GM12864 (cell line): Measurements from ENCODE around the gene KCNJ11.

ENCODE experiments used
- DNase-seq: peaks from one replicate; pipeline ENCODE4 v3.0.0-alpha.2; 2011; ENCODE audit warnings: low read depth
- H3K4me3 ChIP-seq: 2 replicates; pipeline ENCODE4 v1.5.1; 2011; ENCODE audit warnings: mild to moderate bottlenecking, low read depth, low read length, control low read depth
- TF ChIP-seq, protein P1 (sequence below): IDR thresholded peaks from 2 replicates; pipeline ENCODE4 v1.5.1; 2011; ENCODE audit warnings: low read depth, mild to moderate bottlenecking, moderate library complexity, low read length, control low read depth, inconsistent platforms; ENCODE audit errors: missing control alignments

The KCNJ11 gene

GRCh38 chr11:17369094-17369493, 19.4 kb downstream of the KCNJ11 start:
- no peak overlapping the region for H3K4me3 ChIP-seq
- TF ChIP-seq, protein P1, sequence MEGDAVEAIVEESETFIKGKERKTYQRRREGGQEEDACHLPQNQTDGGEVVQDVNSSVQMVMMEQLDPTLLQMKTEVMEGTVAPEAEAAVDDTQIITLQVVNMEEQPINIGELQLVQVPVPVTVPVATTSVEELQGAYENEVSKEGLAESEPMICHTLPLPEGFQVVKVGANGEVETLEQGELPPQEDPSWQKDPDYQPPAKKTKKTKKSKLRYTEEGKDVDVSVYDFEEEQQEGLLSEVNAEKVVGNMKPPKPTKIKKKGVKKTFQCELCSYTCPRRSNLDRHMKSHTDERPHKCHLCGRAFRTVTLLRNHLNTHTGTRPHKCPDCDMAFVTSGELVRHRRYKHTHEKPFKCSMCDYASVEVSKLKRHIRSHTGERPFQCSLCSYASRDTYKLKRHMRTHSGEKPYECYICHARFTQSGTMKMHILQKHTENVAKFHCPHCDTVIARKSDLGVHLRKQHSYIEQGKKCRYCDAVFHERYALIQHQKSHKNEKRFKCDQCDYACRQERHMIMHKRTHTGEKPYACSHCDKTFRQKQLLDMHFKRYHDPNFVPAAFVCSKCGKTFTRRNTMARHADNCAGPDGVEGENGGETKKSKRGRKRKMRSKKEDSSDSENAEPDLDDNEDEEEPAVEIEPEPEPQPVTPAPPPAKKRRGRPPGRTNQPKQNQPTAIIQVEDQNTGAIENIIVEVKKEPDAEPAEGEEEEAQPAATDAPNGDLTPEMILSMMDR, result no peak
- no peak for DNase-seq

- H3K4me3 ChIP-seq, result no peak overlapping the region
- DNase-seq, result no peak
- TF ChIP-seq, protein P1, result no peak
Observed at GRCh38 chr11:17368551-17368950, 19.9 kb downstream of the KCNJ11 start.

DNA sequence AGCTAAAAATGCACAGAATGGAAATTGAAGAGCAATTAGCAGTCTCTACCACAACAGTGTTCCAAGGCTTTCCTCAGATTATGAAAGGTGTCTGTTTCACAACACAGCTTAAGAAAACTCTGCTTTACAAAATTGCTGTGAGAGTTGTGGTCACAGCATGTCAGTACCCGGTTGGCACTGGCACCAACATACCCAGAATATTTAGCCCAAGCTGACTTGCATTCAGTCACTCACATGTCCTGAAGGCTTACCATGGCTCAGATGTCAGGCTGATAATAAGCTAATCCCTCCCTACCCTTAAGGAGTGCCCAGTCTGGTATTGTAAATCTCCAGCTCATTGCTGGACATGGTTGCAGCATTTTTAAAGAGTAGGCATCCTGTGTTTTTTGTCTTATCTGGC, 22.0 kb downstream of the KCNJ11 start:
- no peak for DNase-seq
- H3K4me3 ChIP-seq, result no peak overlapping the region
- TF ChIP-seq, protein P1, result no peak

GRCh38 chr11:17354601-17354991, 33.9 kb downstream of the KCNJ11 start:
- peak; percentile 33 for DNase-seq
- TF ChIP-seq, protein P1, result peak; percentile 64
- no peak overlapping the region for H3K4me3 ChIP-seq

- DNase-seq, result no peak
- peak overlapping the region; percentile 65 for H3K4me3 ChIP-seq
- TF ChIP-seq, protein P1, result no peak
Observed at GRCh38 chr11:17353821-17354600, 34.4 kb downstream of the KCNJ11 start.

DNA sequence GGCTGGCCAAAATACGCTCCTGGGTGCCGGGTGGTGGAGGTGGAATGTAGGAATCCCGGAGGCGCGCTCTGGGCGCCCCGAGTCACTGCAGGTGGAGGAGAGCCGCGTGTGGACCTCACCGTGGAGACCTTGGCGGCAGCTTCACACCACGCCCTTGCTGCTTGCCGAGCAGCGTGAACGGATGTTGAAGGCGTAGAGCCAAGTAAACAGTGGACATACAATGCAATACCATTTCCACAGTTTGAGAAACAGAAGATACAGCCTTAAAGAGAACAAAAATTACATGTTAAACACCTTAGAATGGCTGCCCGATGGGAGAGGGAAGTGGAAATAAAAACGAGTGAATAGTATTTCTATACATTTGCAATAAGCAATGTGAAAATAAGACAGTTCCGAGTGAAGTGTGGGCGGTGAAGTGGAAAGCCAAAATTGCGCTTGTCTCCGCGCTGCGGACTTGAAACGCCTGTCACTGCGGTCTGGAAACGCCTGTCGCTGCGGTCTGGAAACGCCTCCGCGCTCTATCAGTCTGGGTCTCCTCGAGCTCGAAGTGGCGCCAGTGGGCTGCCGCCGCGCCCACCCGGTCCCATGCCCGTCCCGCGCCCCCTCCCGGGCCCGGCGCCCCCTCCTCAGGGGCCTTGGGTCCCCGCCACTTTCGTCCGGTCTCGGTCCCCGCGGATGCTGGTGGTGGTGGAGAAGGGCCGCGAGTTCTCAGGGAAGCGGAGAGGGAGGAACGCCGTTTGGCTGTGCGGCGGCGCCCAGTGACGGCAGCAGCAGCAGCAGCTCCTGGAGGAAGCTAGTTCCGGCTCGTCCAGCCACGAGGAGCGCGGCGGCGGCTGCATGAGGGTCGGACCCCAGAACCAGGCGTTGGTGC, 35.3 kb downstream of the KCNJ11 start:
- TF ChIP-seq, protein P1, result no peak
- H3K4me3 ChIP-seq, result peak overlapping the region; percentile 65
- DNase-seq, result peak; percentile 22
